ENCODE measurements around the gene ARHGEF28. TPM values are rescaled to one million over a fixed set of nuclear protein-coding genes. Genes with fewer than 3 reads are reported as not detected.

The ARHGEF28 gene
- total RNA-seq, 6 donors from 2014 or later: 14.4 to 47.1 (median 24.4) TPM

GRCh38 chr5:73823508-73823925 is 197.5 kb downstream of the ARHGEF28 start:
- no peak for DNase-seq
- WGBS, 2 donors: 58 to 67% methylated on average over 1 of the region's 1 CpG
- TF ChIP-seq POLR2A (IDR thresholded peaks at IDR 0.05) (no peak), POLR2AphosphoS5 (IDR thresholded peaks at IDR 0.05) (no peak), CTCF (IDR thresholded peaks at IDR 0.05) (no peak), EP300 (IDR thresholded peaks at IDR 0.05) (no peak)
- H3K36me3 ChIP-seq: no peaks in the 10 kb centered on the region
- no peak overlapping the region for H3K4me3 ChIP-seq
- no peaks in the 10 kb centered on the region for H3K9me3 ChIP-seq
- H3K27ac ChIP-seq: peak overlapping the region in 1 of 4 donors; percentile 7
- ATAC-seq (ENCODE audit: low FRiP score in 2 of 2): no peak
- no peaks in the 10 kb centered on the region for H3K27me3 ChIP-seq
- H3K4me1 ChIP-seq: peaks cover 0 to 22% (median 13%) of the 10 kb centered on the region in 4 donors

- Histone ChIP-seq H3K4me3 (no peak overlapping the region), H3K36me3 (no peaks in the 10 kb centered on the region), H3K27me3 (no peaks in the 10 kb centered on the region), H3K9me3 (no peaks in the 10 kb centered on the region), H3K4me1 (peaks cover 0 to 22% (median 13%) of the 10 kb centered on the region in 4 donors), H3K27ac (no peak overlapping the region)
- ATAC-seq (ENCODE audit: low FRiP score in 2 of 2): no peak
- DNase-seq: no peak
- TF ChIP-seq CTCF (IDR thresholded peaks at IDR 0.05): no peak
- no peak for TF ChIP-seq EP300 (IDR thresholded peaks at IDR 0.05)
- TF ChIP-seq POLR2AphosphoS5 (IDR thresholded peaks at IDR 0.05): no peak
- no peak for TF ChIP-seq POLR2A (IDR thresholded peaks at IDR 0.05)
- WGBS, 2 donors: 90 to 91% methylated on average over 7 of the region's 7 CpGs
These were observed 199.2 kb downstream of the ARHGEF28 start for GRCh38 chr5:73825199-73825598.

- Histone ChIP-seq H3K27me3 (no peaks in the 10 kb centered on the region), H3K27ac (peak overlapping the region in 1 of 4 donors; percentile 20), H3K4me1 (peaks cover 0 to 22% (median 13%) of the 10 kb centered on the region in 4 donors), H3K4me3 (no peak overlapping the region), H3K36me3 (no peaks in the 10 kb centered on the region), H3K9me3 (no peaks in the 10 kb centered on the region)
- ATAC-seq (ENCODE audit: low FRiP score in 2 of 2) (no peak), DNase-seq (no peak)
- no peak for TF ChIP-seq POLR2AphosphoS5 (IDR thresholded peaks at IDR 0.05)
These were observed 199.7 kb downstream of the ARHGEF28 start for GRCh38 chr5:73825736-73826135.

GRCh38 chr5:73826301-73827105 is 200.5 kb downstream of the ARHGEF28 start:
- H3K36me3 ChIP-seq: no peaks in the 10 kb centered on the region
- H3K27ac ChIP-seq: peak overlapping the region in 3 of 4 donors; percentile 20 to 58 (median 57)
- no peaks in the 10 kb centered on the region for H3K27me3 ChIP-seq
- DNase-seq: peak in 1 of 2 donors; percentile 84
- peaks cover 0 to 22% (median 13%) of the 10 kb centered on the region in 4 donors for H3K4me1 ChIP-seq
- peak; percentile 49 to 89 for ATAC-seq (ENCODE audit: low FRiP score in 2 of 2)
- TF ChIP-seq EP300 (IDR thresholded peaks at IDR 0.05) (no peak), CTCF (IDR thresholded peaks at IDR 0.05) (no peak), POLR2AphosphoS5 (IDR thresholded peaks at IDR 0.05) (peak in 1 of 2 donors; percentile 22)
- H3K9me3 ChIP-seq: no peaks in the 10 kb centered on the region
- WGBS, 2 donors: 50 to 64% methylated on average over 7 of the region's 7 CpGs
- no peak overlapping the region for H3K4me3 ChIP-seq

GRCh38 chr5:73827106-73827450 is 201.1 kb downstream of the ARHGEF28 start:
- H3K4me1 ChIP-seq: peaks cover 0 to 22% (median 13%) of the 10 kb centered on the region in 4 donors
- DNase-seq (no peak), ATAC-seq (ENCODE audit: low FRiP score in 2 of 2) (no peak)
- TF ChIP-seq POLR2A (IDR thresholded peaks at IDR 0.05): no peak
- no peak for TF ChIP-seq POLR2AphosphoS5 (IDR thresholded peaks at IDR 0.05)
- TF ChIP-seq CTCF (IDR thresholded peaks at IDR 0.05): no peak
- no peak for TF ChIP-seq EP300 (IDR thresholded peaks at IDR 0.05)
- WGBS, 2 donors: 52 to 79% methylated on average over 1 of the region's 1 CpG
- no peaks in the 10 kb centered on the region for H3K27me3 ChIP-seq
- H3K27ac ChIP-seq: peak overlapping the region in 2 of 4 donors; percentile 57 to 58
- H3K9me3 ChIP-seq: no peaks in the 10 kb centered on the region
- H3K36me3 ChIP-seq: no peaks in the 10 kb centered on the region
- H3K4me3 ChIP-seq: no peak overlapping the region

All from upper lobe of left lung (tissue), 6 donors.